HepG2 (cell line): Measurements from ENCODE around the gene IL17RC. TPM values are rescaled to one million over a fixed set of nuclear protein-coding genes. Genes with fewer than 3 reads are reported as not detected.

Source experiments
- ETV6 ChIP-seq: sonication (generic); formaldehyde crosslinking; conservative IDR thresholded peaks from 2 replicates; pipeline ENCODE4 v1.4.0; 2020; ENCODE audit warnings: missing genetic modification reagents
- IRF2 ChIP-seq: IDR thresholded peaks from 2 replicates; pipeline ENCODE4 v1.6.1; 2018; ENCODE audit warnings: missing genetic modification reagents, missing compliant biosample characterization
- KAT7 ChIP-seq: IDR thresholded peaks from 2 replicates; pipeline ENCODE4 v1.6.1; 2018; ENCODE audit warnings: borderline replicate concordance, missing compliant biosample characterization
- KDM6A ChIP-seq: IDR thresholded peaks from 2 replicates; pipeline ENCODE4 v1.6.1; 2016; ENCODE audit warnings: low read depth
- KLF11 ChIP-seq: IDR thresholded peaks from 2 replicates; pipeline ENCODE4 v1.6.1; 2016; ENCODE audit warnings: missing compliant biosample characterization
- MXI1 ChIP-seq: IDR thresholded peaks from 3 replicates; pipeline ENCODE4 v1.6.1; 2012; ENCODE audit warnings: low read depth, low read length, inconsistent platforms, borderline replicate concordance
- NFIB ChIP-seq: sonication (generic); formaldehyde crosslinking; IDR thresholded peaks from 2 replicates; pipeline ENCODE4 v1.9.0; 2021; ENCODE audit warnings: missing genetic modification reagents, mild to moderate bottlenecking, borderline replicate concordance
- NRL ChIP-seq: sonication (generic); formaldehyde crosslinking; IDR thresholded peaks from 2 replicates; pipeline ENCODE4 v1.5.0; 2020; ENCODE audit warnings: missing genetic modification reagents, mild to moderate bottlenecking, moderate library complexity, borderline replicate concordance
- SP2 ChIP-seq: sonication (generic); formaldehyde crosslinking; IDR thresholded peaks from 2 replicates; pipeline ENCODE4 v1.5.1; 2020; ENCODE audit warnings: mild to moderate bottlenecking, missing genetic modification reagents
- ZMYM4 ChIP-seq: sonication (generic); formaldehyde crosslinking; IDR thresholded peaks from 2 replicates; pipeline ENCODE4 v1.8.1; 2023; ENCODE audit warnings: mild to moderate bottlenecking, missing genetic modification reagents
- ZNF354B ChIP-seq: sonication (generic); formaldehyde crosslinking; IDR thresholded peaks from 2 replicates; pipeline ENCODE4 v1.8.0; 2022; ENCODE audit warnings: mild to moderate bottlenecking, missing genetic modification reagents
- ZNF501 ChIP-seq: sonication (generic); formaldehyde crosslinking; IDR thresholded peaks from 2 replicates; pipeline ENCODE4 v1.5.1; 2020; ENCODE audit warnings: mild to moderate bottlenecking, moderate library complexity, missing genetic modification reagents
- ZNF720 ChIP-seq: sonication (generic); formaldehyde crosslinking; IDR thresholded peaks from 2 replicates; pipeline ENCODE4 v1.4.0; 2020; ENCODE audit warnings: missing genetic modification reagents
- ZSCAN20 ChIP-seq: sonication (generic); formaldehyde crosslinking; IDR thresholded peaks from 2 replicates; pipeline ENCODE4 v1.4.0; 2020; ENCODE audit warnings: missing genetic modification reagents, mild to moderate bottlenecking, borderline replicate concordance
- polyA plus RNA-seq, 8 experiments: library from polyadenylated mRNA; depleted of rRNA in 3 of 8; stranded (reverse) in 7 of 8; unstranded in 1 of 8; fragments of >200 nt; fragmentation: Illumina TruSeq in 4 of 8; extraction: Trizol in 4 of 8; gene quantifications; 2 replicates each; pipeline versions ENCODE4 v1.2.1 to v1.2.3, GENCODE V29; 2011 to 2016; ENCODE audit warnings: low read depth in 4 of 8, missing spikeins in 1 of 8, mixed read lengths in 1 of 8; ENCODE audit not compliant: insufficient read depth in 1 of 8
- total RNA-seq, 5 experiments: library from RNA; depleted of rRNA; stranded (reverse); fragments of >200 nt; fragmentation: Illumina TruSeq; extraction: Trizol; gene quantifications; 2 replicates each; pipeline ENCODE4 v1.2.3, GENCODE V29; 2016; ENCODE audit warnings: low read depth in 1 of 5
- TF ChIP-seq, protein P1 (sequence below): IDR thresholded peaks from 2 replicates; pipeline ENCODE4 v1.4.0; 2020; ENCODE audit warnings: mild to moderate bottlenecking, missing genetic modification reagents
- TF ChIP-seq, protein P2 (sequence below), 2 experiments: sonication (generic) in 1 of 2; formaldehyde crosslinking in 1 of 2; IDR thresholded peaks; 2 replicates each; pipeline versions ENCODE4 v1.4.0 to v1.6.1; 2018 to 2020; ENCODE audit warnings: missing genetic modification reagents in 2 of 2, borderline replicate concordance in 1 of 2, low read depth in 1 of 2, mild to moderate bottlenecking in 1 of 2, missing biosample characterization in 1 of 2
- TF ChIP-seq, protein P3 (sequence below): sonication (generic); formaldehyde crosslinking; IDR thresholded peaks from 2 replicates; pipeline ENCODE4 v1.9.0; 2021; ENCODE audit warnings: mild to moderate bottlenecking, missing genetic modification reagents

IL17RC gene
- total and polyA plus RNA-seq, 2 of the 13 experiments (the other 11 are each of a cell fraction or from before 2014, with no cell fraction given): 20.7 to 24.0 TPM

DNA sequence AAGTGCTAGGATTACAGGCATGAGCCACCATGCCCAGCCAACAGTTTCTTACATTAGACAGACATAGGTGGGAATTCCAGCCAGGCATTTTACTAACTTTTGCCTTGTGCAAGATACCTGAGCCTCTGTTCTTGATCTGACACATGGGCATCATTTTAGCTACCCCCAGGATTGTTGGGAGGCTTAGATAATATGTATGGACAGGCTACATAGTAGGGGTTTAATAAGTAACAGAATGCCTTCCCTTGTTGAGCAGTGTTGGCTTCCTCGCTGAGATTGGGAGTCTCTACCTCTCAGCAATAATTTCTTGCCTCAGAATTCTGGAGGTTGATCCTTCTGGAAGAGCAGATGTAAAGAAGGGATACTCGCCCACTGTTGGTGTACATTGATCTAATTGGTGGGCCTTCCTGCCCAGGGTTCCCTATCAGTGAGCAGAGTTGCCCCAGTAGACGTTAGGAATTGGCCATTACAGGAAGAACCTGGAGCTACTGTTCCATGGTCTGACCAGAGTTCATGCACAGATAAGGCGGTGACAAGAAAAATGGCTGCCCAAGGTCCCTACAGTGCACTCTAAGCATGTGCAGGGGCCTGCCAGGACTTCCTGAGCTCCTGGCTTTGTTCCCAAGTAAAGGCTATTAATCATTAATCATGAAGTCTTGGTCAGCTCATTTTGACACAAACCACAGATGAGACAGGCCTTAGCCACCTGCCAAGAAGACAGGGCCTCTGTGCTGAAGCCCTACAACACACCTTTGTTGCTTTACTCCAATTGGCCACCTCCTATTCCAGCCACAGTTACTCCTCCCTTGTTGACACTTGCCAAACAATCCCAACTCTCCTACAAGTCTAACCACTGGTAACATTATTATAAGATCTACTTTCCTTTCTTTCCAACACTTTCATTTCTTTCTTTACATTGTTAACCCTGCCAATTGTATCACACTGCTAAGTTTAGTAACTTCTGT is 19.2 kb upstream of the IL17RC start (continued):
- no peak; the same call in 1 of the 2 replicates for TF ChIP-seq KLF11 (CRISPR knock-in tag)
- no peak for TF ChIP-seq KAT7 (CRISPR knock-in tag)
- TF ChIP-seq IRF2 (CRISPR knock-in tag): no peak; the same call in 1 of the 2 replicates
- no peak for TF ChIP-seq ZNF501 (CRISPR knock-in tag)
- no peak for TF ChIP-seq SP2 (CRISPR knock-in tag)
- TF ChIP-seq, protein P1, sequence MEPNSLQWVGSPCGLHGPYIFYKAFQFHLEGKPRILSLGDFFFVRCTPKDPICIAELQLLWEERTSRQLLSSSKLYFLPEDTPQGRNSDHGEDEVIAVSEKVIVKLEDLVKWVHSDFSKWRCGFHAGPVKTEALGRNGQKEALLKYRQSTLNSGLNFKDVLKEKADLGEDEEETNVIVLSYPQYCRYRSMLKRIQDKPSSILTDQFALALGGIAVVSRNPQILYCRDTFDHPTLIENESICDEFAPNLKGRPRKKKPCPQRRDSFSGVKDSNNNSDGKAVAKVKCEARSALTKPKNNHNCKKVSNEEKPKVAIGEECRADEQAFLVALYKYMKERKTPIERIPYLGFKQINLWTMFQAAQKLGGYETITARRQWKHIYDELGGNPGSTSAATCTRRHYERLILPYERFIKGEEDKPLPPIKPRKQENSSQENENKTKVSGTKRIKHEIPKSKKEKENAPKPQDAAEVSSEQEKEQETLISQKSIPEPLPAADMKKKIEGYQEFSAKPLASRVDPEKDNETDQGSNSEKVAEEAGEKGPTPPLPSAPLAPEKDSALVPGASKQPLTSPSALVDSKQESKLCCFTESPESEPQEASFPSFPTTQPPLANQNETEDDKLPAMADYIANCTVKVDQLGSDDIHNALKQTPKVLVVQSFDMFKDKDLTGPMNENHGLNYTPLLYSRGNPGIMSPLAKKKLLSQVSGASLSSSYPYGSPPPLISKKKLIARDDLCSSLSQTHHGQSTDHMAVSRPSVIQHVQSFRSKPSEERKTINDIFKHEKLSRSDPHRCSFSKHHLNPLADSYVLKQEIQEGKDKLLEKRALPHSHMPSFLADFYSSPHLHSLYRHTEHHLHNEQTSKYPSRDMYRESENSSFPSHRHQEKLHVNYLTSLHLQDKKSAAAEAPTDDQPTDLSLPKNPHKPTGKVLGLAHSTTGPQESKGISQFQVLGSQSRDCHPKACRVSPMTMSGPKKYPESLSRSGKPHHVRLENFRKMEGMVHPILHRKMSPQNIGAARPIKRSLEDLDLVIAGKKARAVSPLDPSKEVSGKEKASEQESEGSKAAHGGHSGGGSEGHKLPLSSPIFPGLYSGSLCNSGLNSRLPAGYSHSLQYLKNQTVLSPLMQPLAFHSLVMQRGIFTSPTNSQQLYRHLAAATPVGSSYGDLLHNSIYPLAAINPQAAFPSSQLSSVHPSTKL (CRISPR knock-in tag): peak; percentile 81
- TF ChIP-seq ZSCAN20 (CRISPR knock-in tag): no peak
- TF ChIP-seq, protein P2, sequence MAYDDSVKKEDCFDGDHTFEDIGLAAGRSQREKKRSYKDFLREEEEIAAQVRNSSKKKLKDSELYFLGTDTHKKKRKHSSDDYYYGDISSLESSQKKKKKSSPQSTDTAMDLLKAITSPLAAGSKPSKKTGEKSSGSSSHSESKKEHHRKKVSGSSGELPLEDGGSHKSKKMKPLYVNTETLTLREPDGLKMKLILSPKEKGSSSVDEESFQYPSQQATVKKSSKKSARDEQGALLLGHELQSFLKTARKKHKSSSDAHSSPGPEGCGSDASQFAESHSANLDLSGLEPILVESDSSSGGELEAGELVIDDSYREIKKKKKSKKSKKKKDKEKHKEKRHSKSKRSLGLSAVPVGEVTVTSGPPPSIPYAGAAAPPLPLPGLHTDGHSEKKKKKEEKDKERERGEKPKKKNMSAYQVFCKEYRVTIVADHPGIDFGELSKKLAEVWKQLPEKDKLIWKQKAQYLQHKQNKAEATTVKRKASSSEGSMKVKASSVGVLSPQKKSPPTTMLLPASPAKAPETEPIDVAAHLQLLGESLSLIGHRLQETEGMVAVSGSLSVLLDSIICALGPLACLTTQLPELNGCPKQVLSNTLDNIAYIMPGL (CRISPR knock-in tag; IDR thresholded peaks at IDR 0.05; ENCODE audit: borderline replicate concordance in 1 of 2, low read depth in 1 of 2): peak; percentile 37 to 49; a peak in 3 of 4 replicates
- no peak for TF ChIP-seq NRL
- TF ChIP-seq, protein P3, sequence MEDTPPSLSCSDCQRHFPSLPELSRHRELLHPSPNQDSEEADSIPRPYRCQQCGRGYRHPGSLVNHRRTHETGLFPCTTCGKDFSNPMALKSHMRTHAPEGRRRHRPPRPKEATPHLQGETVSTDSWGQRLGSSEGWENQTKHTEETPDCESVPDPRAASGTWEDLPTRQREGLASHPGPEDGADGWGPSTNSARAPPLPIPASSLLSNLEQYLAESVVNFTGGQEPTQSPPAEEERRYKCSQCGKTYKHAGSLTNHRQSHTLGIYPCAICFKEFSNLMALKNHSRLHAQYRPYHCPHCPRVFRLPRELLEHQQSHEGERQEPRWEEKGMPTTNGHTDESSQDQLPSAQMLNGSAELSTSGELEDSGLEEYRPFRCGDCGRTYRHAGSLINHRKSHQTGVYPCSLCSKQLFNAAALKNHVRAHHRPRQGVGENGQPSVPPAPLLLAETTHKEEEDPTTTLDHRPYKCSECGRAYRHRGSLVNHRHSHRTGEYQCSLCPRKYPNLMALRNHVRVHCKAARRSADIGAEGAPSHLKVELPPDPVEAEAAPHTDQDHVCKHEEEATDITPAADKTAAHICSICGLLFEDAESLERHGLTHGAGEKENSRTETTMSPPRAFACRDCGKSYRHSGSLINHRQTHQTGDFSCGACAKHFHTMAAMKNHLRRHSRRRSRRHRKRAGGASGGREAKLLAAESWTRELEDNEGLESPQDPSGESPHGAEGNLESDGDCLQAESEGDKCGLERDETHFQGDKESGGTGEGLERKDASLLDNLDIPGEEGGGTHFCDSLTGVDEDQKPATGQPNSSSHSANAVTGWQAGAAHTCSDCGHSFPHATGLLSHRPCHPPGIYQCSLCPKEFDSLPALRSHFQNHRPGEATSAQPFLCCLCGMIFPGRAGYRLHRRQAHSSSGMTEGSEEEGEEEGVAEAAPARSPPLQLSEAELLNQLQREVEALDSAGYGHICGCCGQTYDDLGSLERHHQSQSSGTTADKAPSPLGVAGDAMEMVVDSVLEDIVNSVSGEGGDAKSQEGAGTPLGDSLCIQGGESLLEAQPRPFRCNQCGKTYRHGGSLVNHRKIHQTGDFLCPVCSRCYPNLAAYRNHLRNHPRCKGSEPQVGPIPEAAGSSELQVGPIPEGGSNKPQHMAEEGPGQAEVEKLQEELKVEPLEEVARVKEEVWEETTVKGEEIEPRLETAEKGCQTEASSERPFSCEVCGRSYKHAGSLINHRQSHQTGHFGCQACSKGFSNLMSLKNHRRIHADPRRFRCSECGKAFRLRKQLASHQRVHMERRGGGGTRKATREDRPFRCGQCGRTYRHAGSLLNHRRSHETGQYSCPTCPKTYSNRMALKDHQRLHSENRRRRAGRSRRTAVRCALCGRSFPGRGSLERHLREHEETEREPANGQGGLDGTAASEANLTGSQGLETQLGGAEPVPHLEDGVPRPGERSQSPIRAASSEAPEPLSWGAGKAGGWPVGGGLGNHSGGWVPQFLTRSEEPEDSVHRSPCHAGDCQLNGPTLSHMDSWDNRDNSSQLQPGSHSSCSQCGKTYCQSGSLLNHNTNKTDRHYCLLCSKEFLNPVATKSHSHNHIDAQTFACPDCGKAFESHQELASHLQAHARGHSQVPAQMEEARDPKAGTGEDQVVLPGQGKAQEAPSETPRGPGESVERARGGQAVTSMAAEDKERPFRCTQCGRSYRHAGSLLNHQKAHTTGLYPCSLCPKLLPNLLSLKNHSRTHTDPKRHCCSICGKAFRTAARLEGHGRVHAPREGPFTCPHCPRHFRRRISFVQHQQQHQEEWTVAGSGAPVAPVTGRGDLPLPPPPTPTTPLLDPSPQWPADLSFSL (CRISPR knock-in tag): no peak
- no peak for TF ChIP-seq KDM6A
- peak; percentile 76; the same call in 2 of the 3 replicates for TF ChIP-seq MXI1
- no peak for TF ChIP-seq ZNF354B (CRISPR knock-in tag)
- no peak for TF ChIP-seq ZNF720 (CRISPR knock-in tag)
- no peak for TF ChIP-seq NFIB (CRISPR knock-in tag)
- TF ChIP-seq ETV6: no peak
- peak; percentile 69 for TF ChIP-seq ZMYM4
